Stimulated activated CD8-positive, alpha-beta memory T cell treated with anti-CD3 and anti-CD28 coated beads, Interleukin-15, amount 100 ng/mL, for 4 hours (primary cell): ENCODE measurements around the gene RASSF8.

Experiments
- DNase-seq, 2 donors: peaks; one replicate each; pipeline ENCODE4 v3.0.0-alpha.2; 2020; ENCODE audit warnings: low read depth in 2 of 2

Gene RASSF8

GRCh38 chr12:25958428-25959070 lies at the start of gene RASSF8:
Gene RASSF8, plus strand, starts transcription at chr12:25958682. Its CDS starts 96,662 bp downstream, at chr12:26055344.
- no peak for DNase-seq

- no peak for DNase-seq
Observed at GRCh38 chr12:25914551-25914950, 43.9 kb upstream of the RASSF8 start.

GRCh38 chr12:25924491-25925001 lies 33.9 kb upstream of the RASSF8 start:
- DNase-seq: no peak

GRCh38 chr12:25925064-25925463 lies 33.4 kb upstream of the RASSF8 start:
- DNase-seq: no peak

GRCh38 chr12:25926536-25926935 lies 31.9 kb upstream of the RASSF8 start:
- DNase-seq: no peak

DNA sequence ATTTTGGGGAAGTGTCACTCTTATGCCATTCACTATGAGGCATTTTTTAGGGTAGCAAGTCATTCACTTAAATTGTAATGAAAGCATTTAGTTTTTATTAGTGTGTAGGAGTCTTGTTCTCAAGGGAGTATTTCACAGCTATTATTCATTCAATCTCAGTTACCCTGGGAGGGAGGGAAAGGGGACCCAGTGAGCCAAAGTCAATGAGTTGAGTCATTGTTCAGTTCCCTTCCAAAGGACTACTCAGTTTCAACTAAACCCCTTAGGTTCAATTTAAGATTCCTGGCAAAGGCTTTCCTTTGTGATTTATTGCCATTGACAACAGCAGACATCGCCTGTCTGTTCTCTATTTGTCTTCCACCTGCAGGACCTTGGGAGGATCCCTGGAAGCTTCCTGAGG lies 29.3 kb upstream of the RASSF8 start:
- no peak for DNase-seq

- no peak for DNase-seq
Observed at GRCh38 chr12:25932971-25933370, 25.5 kb upstream of the RASSF8 start.

GRCh38 chr12:25934456-25934855 lies 24.0 kb upstream of the RASSF8 start:
- no peak for DNase-seq

GRCh38 chr12:25935355-25936144 lies 22.9 kb upstream of the RASSF8 start:
- no peak for DNase-seq

DNA sequence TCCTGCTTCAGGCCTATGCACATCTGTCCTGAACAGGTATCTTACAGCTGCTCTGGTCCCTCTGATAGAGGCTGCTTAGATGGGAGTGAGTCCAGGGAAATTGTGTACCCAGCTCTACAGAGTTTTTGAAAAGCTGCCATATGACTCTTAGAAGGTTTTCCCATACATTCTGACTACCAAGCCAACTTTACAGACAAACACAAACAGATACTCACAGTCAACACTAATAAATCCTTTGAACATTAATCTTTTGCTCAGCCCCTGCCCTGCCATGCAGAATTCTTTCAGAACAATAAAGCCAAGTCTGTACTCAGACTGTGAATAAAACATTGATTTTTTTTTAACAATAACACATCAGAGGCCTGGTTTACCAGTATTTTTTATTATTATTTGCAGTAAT lies 21.4 kb upstream of the RASSF8 start:
- DNase-seq: no peak

DNA sequence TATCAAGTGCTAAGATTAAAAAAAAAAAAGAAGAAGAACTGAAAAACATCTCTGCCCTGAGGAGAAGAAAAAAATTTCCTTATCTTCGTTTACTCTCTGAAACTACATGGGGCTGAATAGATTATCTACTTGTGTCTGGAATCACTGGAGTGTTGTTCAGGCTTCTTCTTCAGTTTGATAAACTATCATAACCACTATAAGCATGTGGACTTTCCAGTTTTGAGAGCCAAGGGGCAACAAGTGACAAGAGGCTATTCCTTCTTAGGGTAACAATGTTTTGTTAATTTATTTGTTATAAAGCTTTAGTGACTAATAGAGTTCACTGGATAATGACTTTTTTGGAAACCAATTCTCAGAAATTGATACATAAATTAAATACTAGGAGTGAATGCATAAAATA lies 19.9 kb upstream of the RASSF8 start:
- DNase-seq: no peak

DNA sequence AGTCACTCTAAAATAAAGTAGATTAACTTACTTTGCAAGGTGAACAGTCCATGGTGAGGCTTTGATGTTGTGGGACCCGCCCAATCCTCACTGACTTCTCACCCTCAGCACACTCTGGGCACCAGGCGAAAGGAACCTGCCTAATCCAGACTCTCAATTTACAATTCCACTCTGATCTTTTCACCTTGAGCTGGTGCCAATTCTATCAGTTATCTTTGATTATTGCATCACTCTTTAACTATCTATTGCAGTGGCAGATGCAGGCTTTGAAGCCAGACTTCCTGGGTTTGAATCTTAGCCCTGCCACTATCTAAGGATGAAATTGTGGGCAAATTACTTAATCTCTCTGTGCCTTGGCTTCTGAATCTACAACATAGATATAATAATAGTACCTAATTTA lies 18.9 kb upstream of the RASSF8 start:
- no peak for DNase-seq

DNA sequence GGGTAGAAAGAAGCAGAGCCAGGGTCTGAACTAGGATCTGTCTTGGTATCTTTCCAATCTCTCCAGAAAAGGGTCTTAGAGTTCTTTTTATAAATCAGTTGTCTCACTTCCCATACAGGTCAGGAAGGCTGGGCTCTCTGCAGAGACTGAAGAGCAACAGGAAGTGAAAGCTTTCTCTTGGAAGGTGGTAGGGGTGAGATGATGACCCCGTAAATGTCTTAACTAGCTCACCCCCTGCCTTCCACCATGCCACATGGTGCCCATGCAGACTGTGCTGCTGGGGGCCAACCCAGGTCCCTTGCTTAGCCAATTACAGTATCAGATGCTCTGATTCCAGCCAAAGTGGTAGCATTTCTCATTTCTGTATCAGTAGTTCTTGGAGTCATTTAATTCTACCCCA lies 17.6 kb upstream of the RASSF8 start:
- DNase-seq: no peak

- no peak for DNase-seq
Observed at GRCh38 chr12:25942709-25943108, 15.8 kb upstream of the RASSF8 start.

DNA sequence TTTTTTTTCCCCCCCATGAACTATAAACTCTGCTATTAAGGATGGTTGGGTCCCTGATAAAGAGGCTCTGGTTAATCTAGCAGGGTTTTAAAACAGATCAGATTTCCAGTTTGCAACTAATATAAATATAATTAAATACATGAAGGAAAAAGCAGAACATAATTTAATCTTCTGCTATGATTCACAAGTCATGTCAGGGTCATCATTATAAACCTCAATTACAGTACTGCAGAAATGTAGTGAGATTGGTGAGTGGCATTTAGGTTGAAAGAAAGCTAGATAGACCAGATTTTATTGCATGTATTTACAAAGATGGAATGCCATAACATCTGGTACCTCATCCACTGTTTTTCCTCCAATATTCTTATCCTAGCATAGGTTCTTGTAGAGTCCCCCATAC lies 14.5 kb upstream of the RASSF8 start:
- no peak for DNase-seq

DNA sequence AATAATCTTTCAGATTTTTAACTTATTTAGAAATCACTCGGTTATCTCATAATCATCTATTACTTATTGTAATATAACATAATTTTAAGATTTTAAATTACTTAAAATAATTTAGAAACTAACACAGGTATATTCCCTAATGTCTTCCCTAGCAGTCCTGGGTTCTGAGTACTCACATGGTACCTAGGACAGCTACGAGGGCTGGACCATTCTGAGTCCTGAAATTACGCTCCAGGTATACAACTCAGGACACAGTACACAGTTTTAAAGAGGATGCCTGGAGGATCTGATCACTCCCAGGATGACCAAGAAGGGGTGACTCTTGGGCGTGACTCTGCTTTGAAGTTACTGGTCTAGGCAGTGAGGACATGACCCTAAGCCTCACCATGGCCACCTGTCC lies 9.1 kb upstream of the RASSF8 start:
- no peak for DNase-seq

- DNase-seq: no peak
Observed at GRCh38 chr12:25950329-25951115, 8.0 kb upstream of the RASSF8 start.

GRCh38 chr12:25957793-25958427 lies 572 bp upstream of the RASSF8 start:
- DNase-seq: no peak

- no peak for DNase-seq
Observed at GRCh38 chr12:25959071-25959961, 834 bp downstream of the RASSF8 start.

- no peak for DNase-seq
Observed at GRCh38 chr12:25960143-25960542, 1.7 kb downstream of the RASSF8 start.

DNA sequence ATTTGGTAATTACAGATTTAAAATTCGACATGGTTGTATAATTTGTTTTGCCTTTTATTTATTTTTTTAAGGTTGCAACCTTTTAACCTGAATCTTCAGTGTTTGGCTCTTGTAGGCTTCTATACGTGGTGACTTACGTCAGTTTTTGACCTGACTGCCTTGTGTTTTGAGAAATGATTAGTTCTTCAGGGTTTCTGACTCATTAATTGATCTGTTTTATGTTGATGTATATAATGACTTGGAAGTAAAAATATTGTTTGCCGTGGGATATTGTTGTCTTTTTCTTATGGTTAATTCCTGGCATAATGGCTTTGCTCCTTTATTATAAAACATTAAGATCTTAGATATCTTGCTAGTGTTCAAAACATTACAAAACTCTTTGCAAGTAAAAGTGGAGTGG lies 2.5 kb downstream of the RASSF8 start:
- no peak for DNase-seq
